GM19023 (cell line): ENCODE measurements around the gene AHNAK2.
"Not testable (repeated sequence)": the region's sequence is repeated elsewhere in the genome, so short reads cannot be mapped to it uniquely, and the experiment has no call there.

ENCODE experiments used
- ATAC-seq: cut with Tn5 transposase; IDR thresholded peaks from one replicate; pipeline ENCODE4 v1.9.1; 2021; ENCODE audit warnings: mild to moderate bottlenecking, moderate library complexity; ENCODE audit not compliant: unreplicated experiment

Gene AHNAK2

GRCh38 chr14:104928391-104929133 is 49.6 kb downstream of the AHNAK2 start:
- no peak for ATAC-seq

- no peak for ATAC-seq
Measured at GRCh38 chr14:104927901-104928300, 50.3 kb downstream of the AHNAK2 start.

GRCh38 chr14:104927432-104927816 is 50.8 kb downstream of the AHNAK2 start:
- ATAC-seq = no peak

GRCh38 chr14:104926619-104927431 is 51.3 kb downstream of the AHNAK2 start:
- peak; percentile 80 for ATAC-seq

- no peak for ATAC-seq
Measured at GRCh38 chr14:104925855-104926609, 52.1 kb downstream of the AHNAK2 start.

GRCh38 chr14:104925214-104925854 is 52.8 kb downstream of the AHNAK2 start:
- no peak for ATAC-seq

GRCh38 chr14:104924421-104925213 is 53.6 kb downstream of the AHNAK2 start, which contains the start of gene PLD4:
PLD4 (plus strand) TSS chr14:104924879; CDS start chr14:104927141, 2,262 bp downstream.
- ATAC-seq = no peak

- no peak for ATAC-seq
Measured at GRCh38 chr14:104923640-104924420, 54.3 kb downstream of the AHNAK2 start.

GRCh38 chr14:104919993-104920315 is 58.2 kb downstream of the AHNAK2 start:
- ATAC-seq = no peak

GRCh38 chr14:104919152-104919992 is 58.8 kb downstream of the AHNAK2 start:
- not testable (repeated sequence) for ATAC-seq

GRCh38 chr14:104917993-104918392 is 60.2 kb downstream of the AHNAK2 start:
- no peak for ATAC-seq

GRCh38 chr14:104917116-104917515 is 61.1 kb downstream of the AHNAK2 start:
- no peak for ATAC-seq

- no peak for ATAC-seq
Measured at GRCh38 chr14:104913435-104913834, 64.7 kb downstream of the AHNAK2 start.

- ATAC-seq = no peak
Measured at GRCh38 chr14:104912053-104912452, 66.1 kb downstream of the AHNAK2 start.

- ATAC-seq = no peak
Measured at GRCh38 chr14:104908303-104908702, 69.9 kb downstream of the AHNAK2 start.

GRCh38 chr14:104905579-104905933 is 72.6 kb downstream of the AHNAK2 start:
- not testable (repeated sequence) for ATAC-seq

GRCh38 chr14:104904650-104905578 is 73.3 kb downstream of the AHNAK2 start:
- ATAC-seq = not testable (repeated sequence)
